Fibroblast of lung (primary cell): ENCODE data around the gene KRT72.

Source experiments
- CTCF ChIP-seq, 2 donors: IDR thresholded peaks in 1 of 2; conservative IDR thresholded peaks in 1 of 2; 1 replicate in 1 of 2; 2 replicates in 1 of 2; pipeline ENCODE4 v1.5.1; 2011 to 2012; ENCODE audit warnings: low read length in 2 of 2, control low read depth in 1 of 2, inconsistent platforms in 1 of 2, low read depth in 1 of 2, mild to moderate bottlenecking in 1 of 2
- EZH2 ChIP-seq: IDR thresholded peaks from 2 replicates; pipeline ENCODE4 v1.5.1; 2012; ENCODE audit warnings: low read length, control low read depth, mild to moderate bottlenecking; ENCODE audit errors: missing control alignments

- no peak for TF ChIP-seq CTCF (conservative IDR thresholded peaks at IDR 0.05 in 1 of 2, IDR thresholded peaks at IDR 0.05 in 1 of 2; ENCODE audit: low read depth in 1 of 2, low read length in 2 of 2)
- no peak for TF ChIP-seq EZH2
These were observed 27.6 kb upstream of the KRT72 start for GRCh38 chr12:52628841-52629240.
